GM18511 (cell line): Measurements from ENCODE around the gene SPTBN5.
A peak's percentile ranks its signal among the peaks of the same experiment; 100 is the strongest.

Source experiments
- ATAC-seq: cut with Tn5 transposase; IDR thresholded peaks from one replicate; pipeline ENCODE4 v1.9.1; 2021; ENCODE audit warnings: mild to moderate bottlenecking, moderate library complexity; ENCODE audit not compliant: unreplicated experiment

The SPTBN5 gene

GRCh38 chr15:41904541-41905005 is 10.7 kb upstream of the SPTBN5 start:
- ATAC-seq: peak; percentile 54

GRCh38 chr15:41903782-41904181 is 9.9 kb upstream of the SPTBN5 start:
- no peak for ATAC-seq

DNA sequence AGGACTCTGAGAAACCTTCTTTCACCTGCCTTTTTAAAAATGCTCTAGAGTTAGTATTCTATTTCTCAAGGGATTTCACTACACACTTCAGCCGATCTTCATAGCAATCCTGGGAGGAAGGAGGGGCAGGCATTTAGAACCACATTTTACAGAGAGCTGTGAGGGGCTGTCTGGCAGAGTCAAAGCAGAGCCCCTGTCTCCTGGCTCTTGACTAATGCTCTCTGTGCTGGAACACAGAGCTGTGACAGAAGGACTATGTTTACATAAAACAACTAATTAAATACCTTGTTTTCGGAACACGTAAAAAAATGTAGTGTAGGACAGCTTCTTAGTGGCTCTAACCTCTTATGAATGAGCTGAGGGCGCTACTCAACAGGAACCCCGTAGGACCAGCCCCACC is 7.6 kb upstream of the SPTBN5 start:
- no peak for ATAC-seq

- no peak for ATAC-seq
Observed at GRCh38 chr15:41900526-41901380, 6.9 kb upstream of the SPTBN5 start.

- ATAC-seq: no peak
Observed at GRCh38 chr15:41899854-41900442, 6.1 kb upstream of the SPTBN5 start.

- no peak for ATAC-seq
Observed at GRCh38 chr15:41897363-41897799, 3.5 kb upstream of the SPTBN5 start.

GRCh38 chr15:41896566-41896965 is 2.7 kb upstream of the SPTBN5 start:
- no peak for ATAC-seq

DNA sequence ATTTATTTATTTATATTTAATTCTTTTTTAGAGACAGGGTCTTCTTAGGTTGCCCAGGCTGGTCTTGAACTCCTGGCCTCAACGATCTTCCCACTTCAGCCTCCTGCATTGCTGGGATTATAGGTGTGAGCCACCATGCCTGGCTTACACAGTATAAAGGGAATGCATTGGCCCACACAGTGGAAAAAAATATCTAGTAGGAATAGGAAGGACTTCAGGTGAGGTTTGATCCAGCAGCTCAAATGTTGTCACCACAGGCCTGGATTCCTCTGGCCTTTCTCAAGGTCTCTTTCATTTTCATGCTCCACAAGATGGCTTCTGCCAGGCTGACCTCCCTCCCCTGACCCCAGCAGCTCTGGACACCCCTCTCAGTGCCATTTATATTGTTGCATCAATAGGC is 2.1 kb upstream of the SPTBN5 start:
- no peak for ATAC-seq

DNA sequence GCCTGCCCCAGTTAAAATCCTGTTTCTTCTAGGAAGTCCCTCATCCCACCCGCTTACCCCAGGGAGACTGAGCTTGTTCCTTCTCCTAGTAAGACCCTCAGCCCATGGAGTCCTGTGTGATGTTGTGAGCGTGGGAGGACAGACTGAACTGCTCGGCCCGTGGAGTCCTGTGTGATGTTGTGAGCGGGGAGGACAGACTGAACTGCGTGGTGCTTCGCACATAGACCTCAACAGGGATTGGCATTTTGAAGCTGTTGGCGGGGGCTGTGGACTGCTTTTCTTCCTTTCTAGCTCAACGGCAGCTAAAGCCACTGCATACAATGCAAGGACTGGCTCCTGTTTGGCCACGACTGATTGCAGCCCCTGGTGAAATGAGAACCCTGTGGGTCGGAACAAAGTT is 1.6 kb upstream of the SPTBN5 start:
- no peak for ATAC-seq

DNA sequence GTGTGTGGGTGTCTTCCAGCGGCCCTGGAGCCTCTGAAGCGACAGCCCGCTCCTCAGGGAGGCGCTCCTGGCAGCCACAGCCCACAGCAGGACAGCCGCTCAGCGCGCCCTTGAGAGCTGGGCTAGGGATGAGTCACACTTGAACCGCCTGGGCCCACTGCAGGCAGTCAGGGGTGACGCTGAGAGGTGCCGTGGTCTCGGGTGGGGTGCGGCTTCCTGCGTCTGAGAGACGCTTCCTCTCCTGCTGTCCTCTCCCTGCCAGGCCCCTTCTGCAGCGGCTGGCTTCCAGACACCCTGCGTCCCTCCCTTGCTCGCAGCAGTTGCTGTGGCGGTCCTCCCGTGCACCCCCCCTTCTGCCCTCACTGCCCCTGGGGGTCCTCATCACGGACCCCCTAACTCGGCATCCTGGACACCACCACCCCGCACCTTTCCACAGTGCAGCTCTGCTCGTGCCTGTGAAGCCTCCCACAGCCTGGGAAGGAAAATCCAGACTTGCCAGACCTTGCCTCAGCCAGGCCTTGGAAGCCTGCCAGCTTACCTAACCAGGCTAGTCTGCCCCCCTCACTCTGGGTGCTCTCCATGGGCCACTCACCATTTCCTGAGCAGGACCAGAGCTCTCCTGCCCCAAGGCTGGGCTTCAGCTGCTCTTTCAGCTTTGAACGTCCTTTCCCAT is 1.1 kb upstream of the SPTBN5 start:
- peak; percentile 94 for ATAC-seq

DNA sequence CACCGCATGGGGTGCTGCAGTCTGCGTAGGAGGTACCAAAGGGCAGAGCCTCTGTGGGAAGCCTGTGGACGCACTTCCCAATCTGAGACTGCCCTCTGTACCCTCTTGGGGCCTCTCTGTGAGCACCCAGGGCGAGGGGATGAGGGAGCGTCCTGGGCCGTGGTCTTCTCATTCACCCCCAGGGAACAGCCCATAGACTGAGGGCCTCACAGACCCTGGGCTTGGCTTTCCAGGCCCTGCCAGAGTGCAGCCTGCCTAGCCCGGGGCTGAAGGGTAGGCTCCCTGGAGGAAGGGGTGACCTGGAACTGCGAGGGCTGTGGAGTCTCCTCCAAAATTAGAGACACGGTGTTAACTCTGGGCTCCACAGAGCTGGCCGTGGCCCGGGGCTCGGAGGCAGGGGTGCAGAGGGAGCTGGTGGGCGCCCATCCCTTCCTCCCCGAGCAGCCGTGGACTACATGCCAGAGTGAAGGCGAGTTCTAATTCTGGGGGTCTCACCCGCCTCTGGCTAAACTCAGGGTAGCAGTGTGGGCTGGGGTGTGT is 468 bp upstream of the SPTBN5 start:
- peak; percentile 34 for ATAC-seq

DNA sequence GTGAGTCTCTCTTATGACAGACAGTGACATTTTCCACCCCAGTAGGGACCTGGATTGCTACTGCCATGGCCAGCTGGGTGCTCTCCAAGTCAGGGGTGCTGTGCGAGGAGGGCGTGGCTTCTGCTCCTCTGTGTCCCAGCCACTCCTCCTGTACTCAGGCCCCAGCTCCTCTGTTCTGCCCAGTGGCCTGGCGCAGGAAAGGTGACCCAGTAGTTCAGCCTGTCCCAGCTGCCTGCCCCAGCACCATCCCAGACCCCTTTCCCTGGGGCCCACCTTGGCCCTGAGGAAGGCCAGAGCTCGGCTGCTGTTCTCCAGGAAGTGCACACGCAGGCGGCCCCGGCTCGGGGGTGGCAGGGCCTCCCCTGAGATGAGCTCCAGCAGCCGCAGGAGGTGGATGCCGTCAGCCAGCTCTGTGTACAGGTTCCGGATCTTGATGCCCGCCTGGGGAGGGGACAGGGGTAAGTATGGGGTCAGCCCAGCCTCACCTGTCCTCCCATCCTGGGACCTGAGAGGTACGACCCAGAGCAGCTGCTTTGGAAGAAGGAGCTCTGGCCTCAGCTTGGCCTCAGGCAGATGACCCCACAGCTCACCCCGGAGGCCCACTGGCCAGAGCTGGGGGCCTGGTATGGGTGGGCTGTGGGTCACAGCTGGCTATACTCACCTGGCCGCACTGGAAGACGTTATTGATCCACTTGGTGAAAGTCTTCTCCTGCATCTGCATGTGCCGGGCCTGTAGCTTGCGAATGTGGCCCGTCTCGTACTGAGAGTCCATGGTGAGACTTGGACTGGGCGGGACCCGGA is 1.0 kb downstream of the SPTBN5 start:
- no peak for ATAC-seq

- ATAC-seq: no peak
Observed at GRCh38 chr15:41891946-41892345, 1.9 kb downstream of the SPTBN5 start.

DNA sequence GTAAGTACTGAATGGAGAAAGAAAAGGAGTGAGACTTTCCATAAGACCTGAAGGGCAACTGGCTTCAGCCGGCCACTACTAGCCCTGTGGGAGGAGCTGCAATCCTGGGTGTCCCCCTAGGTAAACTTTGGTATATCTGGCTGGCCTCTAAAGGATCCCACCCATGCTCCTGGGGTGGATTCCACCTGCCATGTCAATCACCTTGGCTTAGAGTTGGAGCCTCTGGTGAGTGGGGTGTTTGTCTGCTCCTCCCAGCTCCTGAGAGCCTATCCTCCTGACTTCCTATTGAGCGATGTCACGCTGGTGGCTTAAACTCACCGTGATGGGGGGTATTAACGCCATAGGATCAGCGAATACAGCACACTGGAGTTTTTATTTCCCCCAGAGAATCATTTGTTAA is 2.6 kb downstream of the SPTBN5 start:
- no peak for ATAC-seq

DNA sequence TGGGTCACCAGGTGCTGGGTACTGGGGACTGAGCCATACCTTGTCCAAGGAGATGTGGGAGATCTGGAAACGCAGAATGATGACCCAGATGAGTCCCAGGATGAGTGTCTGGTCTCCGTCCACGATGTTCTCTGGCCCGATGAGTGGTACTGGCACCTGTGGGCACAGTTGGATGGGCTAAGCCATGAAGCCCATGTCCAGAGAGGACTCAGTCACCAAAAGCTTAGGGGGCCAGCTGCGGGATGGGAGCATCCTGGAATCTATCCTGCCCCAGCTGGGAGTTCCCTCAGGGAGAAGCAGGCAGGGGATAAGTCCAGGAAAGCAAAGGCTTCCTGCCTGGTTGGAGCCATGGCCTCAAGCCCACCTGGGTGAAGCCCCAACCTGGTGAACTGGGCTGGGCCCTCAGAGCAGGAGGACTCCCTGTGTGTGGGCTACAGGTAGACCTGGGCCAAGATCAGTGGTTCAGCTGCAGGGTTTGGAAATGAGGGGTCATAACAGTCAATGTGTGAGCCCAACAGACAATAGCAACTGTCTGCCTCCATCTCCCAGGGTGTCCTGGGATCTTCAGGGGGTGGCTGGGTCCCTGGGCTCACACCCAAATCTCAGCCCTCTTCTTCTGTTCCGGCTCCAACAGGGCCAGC is 3.7 kb downstream of the SPTBN5 start:
- ATAC-seq: no peak

DNA sequence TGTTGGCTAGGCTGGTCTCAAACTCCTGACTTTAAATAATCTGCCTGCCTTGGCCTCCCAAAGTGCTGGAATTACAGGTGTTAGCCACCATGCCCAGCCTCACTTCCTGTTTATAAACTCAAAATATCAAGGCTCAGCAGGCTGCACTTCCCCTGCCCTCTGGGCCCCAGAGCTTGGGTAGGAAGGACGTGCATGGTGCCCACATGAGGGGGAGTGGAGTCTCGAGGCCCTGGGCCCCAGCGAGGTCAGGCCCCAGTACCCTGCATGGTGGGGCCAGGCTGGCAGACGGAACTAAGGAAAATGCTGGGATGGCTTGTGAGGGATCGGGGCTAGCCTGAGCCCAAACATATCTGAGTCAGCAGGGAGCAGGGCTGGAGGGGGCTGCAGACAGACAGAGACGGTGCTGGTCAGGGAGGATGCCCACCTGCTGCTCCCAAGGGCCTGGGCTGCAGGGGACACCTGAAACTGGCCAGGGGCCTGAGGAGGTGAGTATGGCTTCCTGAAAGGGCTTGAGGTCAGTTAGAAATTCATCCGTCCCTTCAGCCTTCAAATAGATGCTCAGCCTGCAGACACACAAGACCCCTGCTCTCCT is 5.1 kb downstream of the SPTBN5 start:
- ATAC-seq: no peak

DNA sequence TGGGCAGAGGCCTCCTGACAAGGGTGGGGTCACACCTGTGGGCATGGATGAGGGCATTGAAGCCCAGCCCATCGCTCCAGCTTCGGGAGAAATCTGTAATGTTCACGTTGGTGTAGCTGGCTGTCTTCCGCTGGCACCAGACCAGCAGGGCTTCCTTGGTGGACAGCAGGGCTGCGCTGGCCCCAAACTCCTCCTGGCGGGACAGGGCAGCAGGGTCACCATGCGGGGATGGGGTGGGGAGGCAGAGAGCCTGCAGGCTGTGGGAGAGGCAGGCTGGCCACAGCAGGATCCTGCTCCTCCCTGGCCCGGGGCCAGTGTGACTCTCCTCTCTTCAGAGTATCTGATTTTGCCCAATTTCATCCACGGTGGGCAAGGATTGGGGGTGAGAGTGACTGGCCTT is 6.0 kb downstream of the SPTBN5 start:
- no peak for ATAC-seq

DNA sequence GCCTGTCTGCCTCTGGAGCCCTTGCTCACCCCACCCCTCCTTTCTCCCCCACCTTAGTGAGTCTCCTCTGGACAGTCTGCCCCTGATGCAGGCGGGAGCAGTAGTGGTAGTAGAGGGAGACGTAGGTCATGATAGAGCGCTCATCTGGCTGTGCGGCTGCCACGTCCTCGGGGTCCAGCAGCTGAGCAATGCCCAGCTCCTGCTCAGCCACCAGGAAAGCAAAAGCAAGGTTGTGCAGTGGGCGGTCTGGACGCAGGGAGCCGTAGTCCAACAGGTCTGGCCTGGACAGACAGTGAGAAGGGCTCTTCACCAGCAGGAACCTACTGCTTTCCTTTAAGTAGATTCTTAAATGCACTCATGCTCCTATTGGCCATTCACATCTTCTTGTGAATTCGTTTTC is 6.7 kb downstream of the SPTBN5 start:
- no peak for ATAC-seq

GRCh38 chr15:41886741-41887140 is 7.1 kb downstream of the SPTBN5 start:
- ATAC-seq: no peak

- no peak for ATAC-seq
Observed at GRCh38 chr15:41885841-41886240, 8.0 kb downstream of the SPTBN5 start.
